Activated naive CD8-positive, alpha-beta T cell (primary cell): ENCODE results near the gene DISC1.

Experiments
- H3K27ac Mint-ChIP-seq: one replicate; pipeline ENCODE4 v1.8.0; 2021; ENCODE audit warnings: mixed read lengths
- H3K27me3 Mint-ChIP-seq: one replicate; pipeline ENCODE4 v1.8.0; 2021; ENCODE audit warnings: mixed read lengths
- H3K36me3 Mint-ChIP-seq: one replicate; pipeline ENCODE4 v1.8.0; 2021; ENCODE audit warnings: mixed read lengths
- H3K4me1 Mint-ChIP-seq: one replicate; pipeline ENCODE4 v1.8.0; 2021; ENCODE audit warnings: low read depth, mixed read lengths
- H3K4me3 Mint-ChIP-seq: one replicate; pipeline ENCODE4 v1.8.0; 2021; ENCODE audit warnings: mild to moderate bottlenecking, mixed read lengths
- H3K9me3 Mint-ChIP-seq: one replicate; pipeline ENCODE4 v1.8.0; 2021; ENCODE audit warnings: low read depth, mixed read lengths

Gene DISC1

GRCh38 chr1:231986631-231987336 lies 360.2 kb downstream of the DISC1 start:
- Mint-ChIP-seq H3K27me3 (no peaks in the 10 kb centered on the region), H3K4me1 (peaks cover 6% of the 10 kb centered on the region), H3K9me3 (no peaks in the 10 kb centered on the region), H3K4me3 (no peak overlapping the region), H3K27ac (no peak overlapping the region), H3K36me3 (peaks cover 6% of the 10 kb centered on the region)

GRCh38 chr1:231990388-231990787 lies 363.8 kb downstream of the DISC1 start:
- no peaks in the 10 kb centered on the region for H3K9me3 Mint-ChIP-seq
- peaks cover 14% of the 10 kb centered on the region for H3K36me3 Mint-ChIP-seq
- H3K27me3 Mint-ChIP-seq = no peaks in the 10 kb centered on the region
- no peak overlapping the region for H3K27ac Mint-ChIP-seq
- no peaks in the 10 kb centered on the region for H3K4me1 Mint-ChIP-seq
- no peak overlapping the region for H3K4me3 Mint-ChIP-seq

- Mint-ChIP-seq H3K36me3 (peaks cover 14% of the 10 kb centered on the region), H3K4me1 (no peaks in the 10 kb centered on the region), H3K4me3 (no peak overlapping the region), H3K27ac (no peak overlapping the region), H3K27me3 (no peaks in the 10 kb centered on the region), H3K9me3 (no peaks in the 10 kb centered on the region)
These were observed 364.6 kb downstream of the DISC1 start for GRCh38 chr1:231991231-231991630.

- peaks cover 20% of the 10 kb centered on the region for H3K36me3 Mint-ChIP-seq
- H3K4me3 Mint-ChIP-seq = no peak overlapping the region
- H3K9me3 Mint-ChIP-seq = no peaks in the 10 kb centered on the region
- no peaks in the 10 kb centered on the region for H3K4me1 Mint-ChIP-seq
- no peak overlapping the region for H3K27ac Mint-ChIP-seq
- no peaks in the 10 kb centered on the region for H3K27me3 Mint-ChIP-seq
These were observed 367.4 kb downstream of the DISC1 start for GRCh38 chr1:231993968-231994455.

GRCh38 chr1:231998791-231999190 lies 372.2 kb downstream of the DISC1 start:
- Mint-ChIP-seq H3K27ac (no peak overlapping the region), H3K9me3 (no peaks in the 10 kb centered on the region), H3K4me3 (no peak overlapping the region), H3K36me3 (peaks cover 16% of the 10 kb centered on the region), H3K27me3 (no peaks in the 10 kb centered on the region), H3K4me1 (no peaks in the 10 kb centered on the region)

- Mint-ChIP-seq H3K27me3 (no peaks in the 10 kb centered on the region), H3K4me3 (no peak overlapping the region), H3K4me1 (no peaks in the 10 kb centered on the region), H3K27ac (no peak overlapping the region), H3K36me3 (peaks cover 11% of the 10 kb centered on the region), H3K9me3 (no peaks in the 10 kb centered on the region)
These were observed 378.7 kb downstream of the DISC1 start for GRCh38 chr1:232005300-232005699.

GRCh38 chr1:232009741-232010140 lies 383.2 kb downstream of the DISC1 start:
- Mint-ChIP-seq H3K27me3 (no peaks in the 10 kb centered on the region), H3K9me3 (no peaks in the 10 kb centered on the region), H3K4me1 (no peaks in the 10 kb centered on the region), H3K4me3 (no peak overlapping the region), H3K27ac (no peak overlapping the region), H3K36me3 (peaks cover 23% of the 10 kb centered on the region)

GRCh38 chr1:232011961-232012360 lies 385.4 kb downstream of the DISC1 start:
- no peak overlapping the region for H3K4me3 Mint-ChIP-seq
- no peak overlapping the region for H3K27ac Mint-ChIP-seq
- no peaks in the 10 kb centered on the region for H3K4me1 Mint-ChIP-seq
- no peaks in the 10 kb centered on the region for H3K9me3 Mint-ChIP-seq
- H3K36me3 Mint-ChIP-seq = peaks cover 21% of the 10 kb centered on the region
- H3K27me3 Mint-ChIP-seq = no peaks in the 10 kb centered on the region

- Mint-ChIP-seq H3K4me3 (no peak overlapping the region), H3K27ac (no peak overlapping the region), H3K9me3 (no peaks in the 10 kb centered on the region), H3K36me3 (peaks cover 17% of the 10 kb centered on the region), H3K27me3 (no peaks in the 10 kb centered on the region), H3K4me1 (no peaks in the 10 kb centered on the region)
These were observed 386.3 kb downstream of the DISC1 start for GRCh38 chr1:232012773-232013386.

GRCh38 chr1:232014941-232015340 lies 388.4 kb downstream of the DISC1 start:
- Mint-ChIP-seq H3K27me3 (no peaks in the 10 kb centered on the region), H3K36me3 (peaks cover 19% of the 10 kb centered on the region), H3K4me3 (no peak overlapping the region)

GRCh38 chr1:232016616-232017015 lies 390.0 kb downstream of the DISC1 start:
- H3K4me1 Mint-ChIP-seq = no peaks in the 10 kb centered on the region
- H3K4me3 Mint-ChIP-seq = no peak overlapping the region

More at GRCh38 chr1:232014941-232015340, 388.4 kb downstream of the DISC1 start:
- Mint-ChIP-seq H3K9me3 (no peaks in the 10 kb centered on the region), H3K27ac (no peak overlapping the region), H3K4me1 (no peaks in the 10 kb centered on the region)

GRCh38 chr1:232017057-232017456 lies 390.5 kb downstream of the DISC1 start:
- no peaks in the 10 kb centered on the region for H3K27me3 Mint-ChIP-seq
- H3K4me1 Mint-ChIP-seq = no peaks in the 10 kb centered on the region
- no peak overlapping the region for H3K4me3 Mint-ChIP-seq
- H3K9me3 Mint-ChIP-seq = no peaks in the 10 kb centered on the region
- no peak overlapping the region for H3K27ac Mint-ChIP-seq
- H3K36me3 Mint-ChIP-seq = peaks cover 17% of the 10 kb centered on the region

More at GRCh38 chr1:232016616-232017015, 390.0 kb downstream of the DISC1 start:
- no peak overlapping the region for H3K27ac Mint-ChIP-seq
- no peaks in the 10 kb centered on the region for H3K9me3 Mint-ChIP-seq
- peaks cover 17% of the 10 kb centered on the region for H3K36me3 Mint-ChIP-seq
- H3K27me3 Mint-ChIP-seq = no peaks in the 10 kb centered on the region

GRCh38 chr1:232017759-232018158 lies 391.2 kb downstream of the DISC1 start:
- no peaks in the 10 kb centered on the region for H3K4me1 Mint-ChIP-seq
- H3K27ac Mint-ChIP-seq = no peak overlapping the region
- H3K27me3 Mint-ChIP-seq = no peaks in the 10 kb centered on the region
- peaks cover 17% of the 10 kb centered on the region for H3K36me3 Mint-ChIP-seq
- H3K4me3 Mint-ChIP-seq = no peak overlapping the region
- no peaks in the 10 kb centered on the region for H3K9me3 Mint-ChIP-seq

GRCh38 chr1:232018231-232019025 lies 391.8 kb downstream of the DISC1 start:
- peaks cover 13% of the 10 kb centered on the region for H3K36me3 Mint-ChIP-seq
- no peaks in the 10 kb centered on the region for H3K27me3 Mint-ChIP-seq
- no peaks in the 10 kb centered on the region for H3K9me3 Mint-ChIP-seq
- H3K4me3 Mint-ChIP-seq = no peak overlapping the region
- no peak overlapping the region for H3K27ac Mint-ChIP-seq
- no peaks in the 10 kb centered on the region for H3K4me1 Mint-ChIP-seq

GRCh38 chr1:232019026-232019340 lies 392.4 kb downstream of the DISC1 start:
- H3K4me3 Mint-ChIP-seq = no peak overlapping the region
- H3K27me3 Mint-ChIP-seq = no peaks in the 10 kb centered on the region

More at GRCh38 chr1:232019026-232019340, 392.4 kb downstream of the DISC1 start:
- Mint-ChIP-seq H3K36me3 (peaks cover 12% of the 10 kb centered on the region), H3K27ac (no peak overlapping the region), H3K9me3 (no peaks in the 10 kb centered on the region), H3K4me1 (no peaks in the 10 kb centered on the region)
